ENCODE results near the gene PNRC1. TPM values are rescaled to one million over a fixed set of nuclear protein-coding genes. Genes with fewer than 3 reads are reported as not detected.

PNRC1 gene
- total and polyA plus RNA-seq, 10 donors: 73.1 to 350 (median 309) TPM

DNA sequence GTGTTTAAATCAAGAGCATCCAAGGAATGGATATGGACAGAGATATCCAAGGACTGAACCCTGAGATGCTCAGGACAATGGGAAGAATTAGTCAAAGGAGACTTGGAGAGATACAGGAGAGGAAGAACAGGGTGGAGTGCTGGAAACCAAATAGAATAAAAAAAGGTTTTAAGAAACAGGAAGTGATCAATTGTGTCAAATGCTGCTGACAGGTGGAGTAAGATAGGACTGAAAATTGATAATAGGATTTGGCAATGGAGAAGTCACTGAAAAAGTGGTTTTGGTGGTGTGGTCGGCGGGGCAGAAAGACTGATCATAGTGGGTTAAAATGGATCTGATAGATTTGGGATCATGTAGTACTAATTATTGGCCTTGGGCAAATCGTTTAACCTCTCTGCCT, 37.9 kb upstream of the PNRC1 start:
- no peak overlapping the region for H3K27ac ChIP-seq
- TF ChIP-seq POLR2A (IDR thresholded peaks at IDR 0.05) (no peak), POLR2AphosphoS5 (IDR thresholded peaks at IDR 0.05) (no peak)
- TF ChIP-seq, protein P1, sequence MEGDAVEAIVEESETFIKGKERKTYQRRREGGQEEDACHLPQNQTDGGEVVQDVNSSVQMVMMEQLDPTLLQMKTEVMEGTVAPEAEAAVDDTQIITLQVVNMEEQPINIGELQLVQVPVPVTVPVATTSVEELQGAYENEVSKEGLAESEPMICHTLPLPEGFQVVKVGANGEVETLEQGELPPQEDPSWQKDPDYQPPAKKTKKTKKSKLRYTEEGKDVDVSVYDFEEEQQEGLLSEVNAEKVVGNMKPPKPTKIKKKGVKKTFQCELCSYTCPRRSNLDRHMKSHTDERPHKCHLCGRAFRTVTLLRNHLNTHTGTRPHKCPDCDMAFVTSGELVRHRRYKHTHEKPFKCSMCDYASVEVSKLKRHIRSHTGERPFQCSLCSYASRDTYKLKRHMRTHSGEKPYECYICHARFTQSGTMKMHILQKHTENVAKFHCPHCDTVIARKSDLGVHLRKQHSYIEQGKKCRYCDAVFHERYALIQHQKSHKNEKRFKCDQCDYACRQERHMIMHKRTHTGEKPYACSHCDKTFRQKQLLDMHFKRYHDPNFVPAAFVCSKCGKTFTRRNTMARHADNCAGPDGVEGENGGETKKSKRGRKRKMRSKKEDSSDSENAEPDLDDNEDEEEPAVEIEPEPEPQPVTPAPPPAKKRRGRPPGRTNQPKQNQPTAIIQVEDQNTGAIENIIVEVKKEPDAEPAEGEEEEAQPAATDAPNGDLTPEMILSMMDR (IDR thresholded peaks at IDR 0.05 in 8 of 11, conservative IDR thresholded peaks at IDR 0.05 in 3 of 11): no peak
- peaks cover 0 to 27% (median 3%) of the 10 kb centered on the region in 6 donors for H3K4me1 ChIP-seq
- intact Hi-C loops (cut with DNase I; ENCODE audit: low total_unique reads): no loop called here
- H3K36me3 ChIP-seq: no peaks in the 10 kb centered on the region
- H3K4me3 ChIP-seq: no peak overlapping the region
- H3K9me3 ChIP-seq: peaks cover 0 to 14% (median 11%) of the 10 kb centered on the region in 8 donors
- no peaks in the 10 kb centered on the region for H3K27me3 ChIP-seq (replicated peaks in 1 of 7)
- DNase-seq: no peak
- 77 to 85% (median 81%) methylated on average over 3 of the region's 3 CpGs for WGBS, 5 donors

DNA sequence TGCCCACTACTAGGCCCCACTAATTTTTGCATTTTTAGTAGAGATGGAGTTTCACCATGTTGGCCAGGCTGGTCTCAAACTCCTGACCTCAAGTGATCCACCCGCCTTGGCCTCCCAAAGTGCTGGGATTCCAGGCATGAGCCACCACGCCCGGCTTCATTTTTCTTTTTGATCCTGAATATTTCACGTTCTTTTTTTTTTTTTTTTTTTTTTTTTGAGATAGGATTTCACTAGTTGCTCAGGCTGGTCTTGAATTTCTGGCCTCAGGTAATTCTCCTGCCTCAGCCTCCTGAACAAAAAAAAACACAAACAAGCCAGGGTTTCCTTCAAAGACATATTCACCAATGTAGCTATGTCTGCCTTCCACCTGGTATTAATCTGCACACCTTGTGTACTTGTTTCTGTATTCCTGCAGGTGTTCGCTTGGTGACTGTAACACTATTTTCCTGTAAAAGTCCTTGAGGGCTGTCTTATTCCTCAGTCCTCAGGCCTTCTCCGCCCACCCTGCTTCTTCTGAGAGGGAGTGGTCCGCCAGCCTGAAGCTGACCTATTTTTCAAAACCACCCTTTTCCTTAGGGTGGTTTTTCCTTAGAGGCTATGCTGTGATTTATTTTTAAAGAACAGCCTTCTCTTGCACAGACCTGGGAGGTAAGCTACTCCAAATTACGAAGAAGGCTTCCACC, 36.1 kb upstream of the PNRC1 start:
- H3K27me3 ChIP-seq (replicated peaks in 1 of 7): no peaks in the 10 kb centered on the region
- intact Hi-C loops (cut with DNase I; ENCODE audit: low total_unique reads): no loop called here
- H3K36me3 ChIP-seq: no peaks in the 10 kb centered on the region
- TF ChIP-seq POLR2A (IDR thresholded peaks at IDR 0.05) (no peak), POLR2AphosphoS5 (IDR thresholded peaks at IDR 0.05) (no peak)
- TF ChIP-seq, protein P1 (IDR thresholded peaks at IDR 0.05 in 8 of 11, conservative IDR thresholded peaks at IDR 0.05 in 3 of 11): no peak
- 77 to 86% (median 82%) methylated on average over 8 of the region's 8 CpGs for WGBS, 5 donors
- H3K4me3 ChIP-seq: no peak overlapping the region
- peak overlapping the region in 4 of 8 donors; percentile 39 to 59 (median 56) for H3K27ac ChIP-seq
- H3K4me1 ChIP-seq: peaks cover 0 to 30% (median 3%) of the 10 kb centered on the region in 6 donors
- DNase-seq: no peak
- peaks cover 0 to under 1% (median 0%) of the 10 kb centered on the region in 8 donors for H3K9me3 ChIP-seq

DNA sequence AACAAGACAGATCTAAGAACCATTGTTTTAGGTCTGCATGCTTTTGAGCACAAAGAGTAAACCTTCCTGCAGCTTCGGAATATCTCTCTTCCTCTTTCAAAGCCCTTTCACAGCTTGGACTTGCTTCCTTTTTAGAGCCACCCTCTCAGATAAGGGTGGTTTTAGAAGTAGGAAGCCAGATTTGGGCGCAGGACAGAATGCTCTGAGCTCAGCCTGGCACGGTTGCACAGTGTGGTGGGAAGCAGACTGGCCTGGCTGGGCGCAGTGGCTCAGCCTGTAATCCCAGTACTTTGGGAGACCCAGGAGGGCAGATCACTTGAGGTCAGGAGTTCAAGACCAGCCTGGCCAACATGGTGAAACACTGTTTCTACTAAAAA, 35.6 kb upstream of the PNRC1 start:
- DNase-seq: peak; percentile 76
- no peak for TF ChIP-seq POLR2A (IDR thresholded peaks at IDR 0.05)
- peak in 2 of 3 donors; percentile 30 to 45 for TF ChIP-seq POLR2AphosphoS5 (IDR thresholded peaks at IDR 0.05)
- TF ChIP-seq, protein P1 (IDR thresholded peaks at IDR 0.05 in 8 of 11, conservative IDR thresholded peaks at IDR 0.05 in 3 of 11): no peak
- intact Hi-C loops (cut with DNase I; ENCODE audit: low total_unique reads): no loop called here
- no peaks in the 10 kb centered on the region for H3K9me3 ChIP-seq
- WGBS, 5 donors: 23 to 34% (median 33%) methylated on average over 4 of the region's 4 CpGs
- no peak overlapping the region for H3K4me3 ChIP-seq
- no peaks in the 10 kb centered on the region for H3K27me3 ChIP-seq (replicated peaks in 1 of 7)
- no peaks in the 10 kb centered on the region for H3K36me3 ChIP-seq
- peak overlapping the region in 4 of 8 donors; percentile 39 to 59 (median 56) for H3K27ac ChIP-seq
- peaks cover 0 to 30% (median 3%) of the 10 kb centered on the region in 6 donors for H3K4me1 ChIP-seq

DNA sequence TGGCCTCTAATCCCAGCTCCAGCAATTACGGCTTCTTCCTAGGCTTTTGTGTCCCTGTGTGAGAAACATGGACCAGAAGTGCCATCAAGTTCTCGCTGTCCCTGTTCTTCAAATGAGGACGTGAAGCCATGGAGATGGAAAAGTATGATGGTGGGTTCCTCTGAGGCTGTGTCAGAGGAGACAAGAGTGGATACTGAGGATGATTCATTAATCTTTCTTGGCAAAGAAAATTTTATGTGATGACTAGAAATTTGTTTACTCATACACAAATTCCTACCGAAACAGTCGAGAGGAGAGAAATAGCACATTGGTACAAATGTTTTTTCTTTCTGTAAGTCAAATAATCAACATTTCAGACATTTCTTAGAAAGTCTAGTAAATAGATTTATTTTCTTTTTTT, 35.0 kb upstream of the PNRC1 start:
- Histone ChIP-seq H3K27ac (peak overlapping the region in 3 of 8 donors; percentile 56 to 59 (median 57)), H3K4me1 (peaks cover 0 to 35% (median 3%) of the 10 kb centered on the region in 6 donors)
- WGBS, 5 donors: 92 to 97% (median 95%) methylated on average over 5 of the region's 5 CpGs

More for the DNA sequence above, 35.0 kb upstream of the PNRC1 start:
- intact Hi-C loops (cut with DNase I; ENCODE audit: low total_unique reads): no loop called here
- Histone ChIP-seq H3K27me3 (replicated peaks in 1 of 7) (no peaks in the 10 kb centered on the region), H3K36me3 (no peaks in the 10 kb centered on the region), H3K4me3 (no peak overlapping the region), H3K9me3 (no peaks in the 10 kb centered on the region)
- TF ChIP-seq, protein P1 (IDR thresholded peaks at IDR 0.05 in 8 of 11, conservative IDR thresholded peaks at IDR 0.05 in 3 of 11): no peak
- TF ChIP-seq POLR2AphosphoS5 (IDR thresholded peaks at IDR 0.05) (no peak), POLR2A (IDR thresholded peaks at IDR 0.05) (no peak)
- no peak for DNase-seq
